A673 (cell line): ENCODE results near the gene KRTAP1-1.

Experiments
- CTCF ChIP-seq: fragments of 300-800, 200-600 bp; sonication (generic); conservative IDR thresholded peaks from 2 replicates; pipeline ENCODE4 v1.5.1; 2017; ENCODE audit warnings: low read depth, mild to moderate bottlenecking, antibody characterized with exemption, low read length, moderate library complexity, mixed read lengths
- EZH2 ChIP-seq: fragments of 200-600 bp; sonication (generic); IDR thresholded peaks from 2 replicates; pipeline ENCODE4 v1.6.1; 2017; ENCODE audit warnings: borderline replicate concordance, low read depth, mild to moderate bottlenecking, mixed read lengths, antibody characterized with exemption, low read length; ENCODE audit not compliant: poor library complexity, severe bottlenecking

DNA sequence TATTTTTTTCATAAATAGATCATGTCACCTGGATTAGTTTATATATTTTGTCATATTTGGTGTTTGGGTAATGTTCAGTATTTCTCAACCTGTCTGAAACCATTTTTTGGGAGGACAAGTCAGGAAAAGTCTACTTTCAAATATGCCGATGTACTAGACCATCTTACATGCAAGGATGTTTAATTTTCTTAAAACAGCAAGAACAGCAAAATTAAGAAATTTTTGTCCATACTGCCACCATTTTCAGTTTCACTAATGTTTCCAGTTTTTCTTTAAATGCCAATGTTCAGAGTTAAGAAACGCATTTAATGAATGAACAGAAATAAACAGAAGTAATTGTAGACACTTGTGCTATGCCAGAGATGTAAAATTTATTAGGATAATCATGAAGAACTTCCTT lies 48.2 kb downstream of the KRTAP1-1 start:
- TF ChIP-seq CTCF (no peak), EZH2 (no peak)
